Neural cell (in vitro differentiated cells): ENCODE measurements around the gene MAPT. TPM values are rescaled to one million over a fixed set of nuclear protein-coding genes. Genes with fewer than 3 reads are reported as not detected.

Experiments used
- H2AFZ ChIP-seq: fragments of 200-600, 300-800 bp; sonication (generic), shearing (Covaris generic); 2 replicates; pipeline ENCODE4 v1.6.0; 2014; ENCODE audit warnings: low read depth, mild to moderate bottlenecking, antibody characterized with exemption, low read length, moderate library complexity
- H3F3A ChIP-seq: fragments of 200-600 bp; shearing (Covaris generic); 2 replicates; pipeline ENCODE4 v1.6.1; 2016; ENCODE audit warnings: mild to moderate bottlenecking, moderate library complexity, mixed read lengths, antibody characterized with exemption, low read length; ENCODE audit not compliant: insufficient read depth, poor library complexity, severe bottlenecking
- H3K27ac ChIP-seq: fragments of 200-600, 300-800 bp; sonication (generic), shearing (Covaris generic); 2 replicates; pipeline ENCODE4 v1.5.1; 2014; ENCODE audit warnings: mild to moderate bottlenecking, low read length, moderate library complexity
- H3K27me3 ChIP-seq: fragments of 300-800, 200-600 bp; sonication (generic), shearing (Covaris generic); 2 replicates; pipeline ENCODE4 v1.6.0; 2014; ENCODE audit warnings: mild to moderate bottlenecking, low read depth, low read length, moderate library complexity; ENCODE audit not compliant: insufficient read depth
- H3K36me3 ChIP-seq: fragments of 300-800, 200-600 bp; sonication (generic), shearing (Covaris generic); 2 replicates; pipeline ENCODE4 v1.5.1; 2014; ENCODE audit warnings: mild to moderate bottlenecking, antibody characterized with exemption, low read length, moderate library complexity; ENCODE audit not compliant: insufficient read depth
- H3K4me2 ChIP-seq: fragments of 300-800, 200-600 bp; sonication (generic), shearing (Covaris generic); 2 replicates; pipeline ENCODE4 v1.6.0; 2014; ENCODE audit warnings: mild to moderate bottlenecking, low read length
- H3K4me3 ChIP-seq: fragments of 300-800, 200-600 bp; sonication (generic), shearing (Covaris generic); 2 replicates; pipeline ENCODE4 v1.5.1; 2014; ENCODE audit warnings: mild to moderate bottlenecking, low read length, moderate library complexity
- H3K79me2 ChIP-seq: fragments of 200-600 bp; shearing (Covaris generic); replicated peaks from 2 replicates; pipeline ENCODE4 v1.6.0; 2014; ENCODE audit warnings: mild to moderate bottlenecking, low read length, moderate library complexity; ENCODE audit not compliant: insufficient read depth
- H3K9ac ChIP-seq: fragments of 300-800, 200-600 bp; sonication (generic), shearing (Covaris generic); 2 replicates; pipeline ENCODE4 v1.6.1; 2016; ENCODE audit warnings: mild to moderate bottlenecking, low read length, mixed read lengths
- H3K9me2 ChIP-seq: fragments of 200-600 bp; shearing (Covaris generic); 2 replicates; pipeline ENCODE4 v1.6.1; 2016; ENCODE audit warnings: mild to moderate bottlenecking, low read length, mixed read lengths; ENCODE audit not compliant: insufficient read depth
- H3K9me3 ChIP-seq: fragments of 200-600, 300-800 bp; sonication (generic), shearing (Covaris generic); 2 replicates; pipeline ENCODE4 v1.6.1; 2016; ENCODE audit warnings: mild to moderate bottlenecking, mixed run types, low read length, moderate library complexity, mixed read lengths
- H4K20me1 ChIP-seq: fragments of 200-600 bp; shearing (Covaris generic); 2 replicates; pipeline ENCODE4 v1.6.1; 2016; ENCODE audit warnings: mild to moderate bottlenecking, mixed run types; ENCODE audit not compliant: insufficient read depth
- CTCF ChIP-seq: fragments of 450-650 bp; IDR thresholded peaks from 2 replicates; pipeline ENCODE4 v1.5.1; 2014; ENCODE audit warnings: antibody characterized with exemption, mild to moderate bottlenecking, moderate library complexity; ENCODE audit not compliant: poor library complexity, severe bottlenecking
- EP300 ChIP-seq: fragments of 450-650 bp; conservative IDR thresholded peaks from 2 replicates; pipeline ENCODE4 v1.6.1; 2014; ENCODE audit warnings: antibody characterized with exemption, mild to moderate bottlenecking, moderate library complexity; ENCODE audit not compliant: poor library complexity, severe bottlenecking
- EZH2 ChIP-seq: fragments of 200-600, 300-800 bp; shearing (Covaris generic), sonication (generic); IDR thresholded peaks from 2 replicates; pipeline ENCODE4 v1.6.1; 2014; ENCODE audit warnings: antibody characterized with exemption, low read length, borderline replicate concordance, mild to moderate bottlenecking; ENCODE audit not compliant: insufficient read depth, poor library complexity, severe bottlenecking
- MXI1 ChIP-seq: fragments of 450-650 bp; conservative IDR thresholded peaks from 2 replicates; pipeline ENCODE4 v1.6.1; 2014; ENCODE audit warnings: antibody characterized with exemption, mild to moderate bottlenecking; ENCODE audit not compliant: poor library complexity, severe bottlenecking
- POLR2AphosphoS5 ChIP-seq: IDR thresholded peaks from 2 replicates; pipeline ENCODE4 v1.6.1; 2012
- RAD21 ChIP-seq: fragments of 450-650 bp; conservative IDR thresholded peaks from 2 replicates; pipeline ENCODE4 v1.6.1; 2014; ENCODE audit warnings: antibody characterized with exemption, mild to moderate bottlenecking, moderate library complexity
- REST ChIP-seq: IDR thresholded peaks from 2 replicates; pipeline ENCODE4 v1.6.1; 2012; ENCODE audit warnings: borderline replicate concordance
- SMC3 ChIP-seq: fragments of 450-650 bp; conservative IDR thresholded peaks from 2 replicates; pipeline ENCODE4 v1.6.1; 2014; ENCODE audit warnings: antibody characterized with exemption, mild to moderate bottlenecking, moderate library complexity; ENCODE audit not compliant: poor library complexity
- TAF1 ChIP-seq: IDR thresholded peaks from 2 replicates; pipeline ENCODE4 v1.6.1; 2012; ENCODE audit warnings: low read depth
- polyA plus RNA-seq: library from polyadenylated mRNA; depleted of rRNA; stranded (reverse); fragments of >200 nt; gene quantifications from 2 replicates; pipeline ENCODE4 v1.2.3, GENCODE V29; 2014

The MAPT gene
- polyA plus RNA-seq, 1 donor from 2014 or later: 94.5 TPM

- no peak for TF ChIP-seq MXI1
- TF ChIP-seq TAF1: no peak
- TF ChIP-seq CTCF: no peak
- TF ChIP-seq POLR2AphosphoS5: no peak
- TF ChIP-seq SMC3: no peak
- TF ChIP-seq REST: no peak
- no peak for TF ChIP-seq RAD21
- Histone ChIP-seq H3K9me3 (no peaks in the 10 kb centered on the region), H3F3A (peaks cover 2% of the 10 kb centered on the region), H3K36me3 (no peaks in the 10 kb centered on the region), H3K27me3 (no peaks in the 10 kb centered on the region), H3K4me2 (no peak overlapping the region), H4K20me1 (peaks cover 28% of the 10 kb centered on the region), H3K27ac (no peak overlapping the region), H3K4me3 (no peak overlapping the region), H3K79me2 (no peaks in the 10 kb centered on the region), H2AFZ (no peak overlapping the region), H3K9ac (no peak overlapping the region), H3K9me2 (no peaks in the 10 kb centered on the region)
Measured at GRCh38 chr17:45935197-45935709, 40.9 kb downstream of the MAPT start.

GRCh38 chr17:45935710-45936509 lies 41.6 kb downstream of the MAPT start:
- no peak overlapping the region for H3K27ac ChIP-seq
- H3K4me3 ChIP-seq: no peak overlapping the region

More at GRCh38 chr17:45935710-45936509, 41.6 kb downstream of the MAPT start:
- H3K9me3 ChIP-seq: no peaks in the 10 kb centered on the region
- H3F3A ChIP-seq: peaks cover 2% of the 10 kb centered on the region
- H3K9me2 ChIP-seq: no peaks in the 10 kb centered on the region
- no peak overlapping the region for H2AFZ ChIP-seq
- no peak overlapping the region for H3K4me2 ChIP-seq
- TF ChIP-seq RAD21 (no peak), REST (no peak), CTCF (no peak), SMC3 (no peak), EP300 (no peak), EZH2 (no peak), TAF1 (no peak), MXI1 (no peak), POLR2AphosphoS5 (no peak)
- no peaks in the 10 kb centered on the region for H3K36me3 ChIP-seq
- H4K20me1 ChIP-seq: peaks cover 32% of the 10 kb centered on the region
- no peaks in the 10 kb centered on the region for H3K79me2 ChIP-seq
- H3K27me3 ChIP-seq: no peaks in the 10 kb centered on the region
- H3K9ac ChIP-seq: no peak overlapping the region
